H1 (cell line): ENCODE measurements around the gene HES2. TPM values are rescaled to one million over a fixed set of nuclear protein-coding genes. Genes with fewer than 3 reads are reported as not detected.

Experiments
- polyA plus RNA-seq, 7 experiments: library from polyadenylated mRNA; depleted of rRNA in 3 of 7; stranded (reverse) in 5 of 7; unstranded in 2 of 7; fragments of >200 nt in 5 of 7; fragments of 200-250 nt in 2 of 7; gene quantifications; 1 replicate in 5 of 7; 2 replicates in 1 of 7; 4 replicates in 1 of 7; pipeline versions ENCODE4 v1.2.1 to v1.2.3, GENCODE V29; 2011 to 2013; ENCODE audit warnings: missing spikeins in 2 of 7, mixed read lengths in 2 of 7
- total RNA-seq: library from RNA; stranded (reverse); fragmentation: NEBNext Ultra II Directional; extraction: Animal tissue kit (Norgen Biotek cat#: 25700); gene quantifications from 2 replicates; pipeline ENCODE4 v1.2.1, GENCODE V29; 2021
- TF ChIP-seq, protein P1 (sequence below), 3 experiments: IDR thresholded peaks; 1 replicate in 2 of 3; 2 replicates in 1 of 3; pipeline versions ENCODE4 v1.5.1 to v1.6.1; 2011; ENCODE audit warnings: low read length in 3 of 3, mild to moderate bottlenecking in 3 of 3, inconsistent platforms in 2 of 3, low read depth in 1 of 3, moderate library complexity in 1 of 3; ENCODE audit not compliant: insufficient read depth in 1 of 3; ENCODE audit errors: control extremely low read depth in 1 of 3
- TF ChIP-seq, protein P2 (sequence below): IDR thresholded peaks from 2 replicates; pipeline ENCODE4 v1.6.1; 2012; ENCODE audit warnings: inconsistent platforms

HES2 gene
- total and polyA plus RNA-seq, 2 of the 8 experiments (the other 6 are each of a cell fraction or from before 2014, with no cell fraction given) = 0.15 to 0.53 TPM

DNA sequence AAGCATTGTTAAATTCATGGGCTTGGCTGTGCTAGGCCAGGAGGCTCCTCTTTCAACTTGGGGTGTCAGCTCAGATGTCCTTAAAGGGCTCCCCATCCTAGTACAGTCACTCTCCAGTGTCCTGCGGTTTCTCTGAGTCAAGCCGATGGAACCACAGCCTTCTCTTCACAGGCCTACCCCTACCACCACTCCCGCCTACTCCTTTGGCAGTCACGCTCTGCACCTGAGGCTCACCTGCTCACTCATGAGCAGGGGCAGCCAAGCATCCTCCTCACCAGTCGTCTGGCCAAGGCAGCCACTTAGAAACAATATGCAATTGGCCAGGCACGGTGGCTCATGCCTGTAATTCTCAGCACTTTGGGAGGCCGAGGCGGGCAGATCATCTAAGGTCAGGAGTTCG is 29.7 kb downstream of the HES2 start (continued):
- TF ChIP-seq, protein P1, sequence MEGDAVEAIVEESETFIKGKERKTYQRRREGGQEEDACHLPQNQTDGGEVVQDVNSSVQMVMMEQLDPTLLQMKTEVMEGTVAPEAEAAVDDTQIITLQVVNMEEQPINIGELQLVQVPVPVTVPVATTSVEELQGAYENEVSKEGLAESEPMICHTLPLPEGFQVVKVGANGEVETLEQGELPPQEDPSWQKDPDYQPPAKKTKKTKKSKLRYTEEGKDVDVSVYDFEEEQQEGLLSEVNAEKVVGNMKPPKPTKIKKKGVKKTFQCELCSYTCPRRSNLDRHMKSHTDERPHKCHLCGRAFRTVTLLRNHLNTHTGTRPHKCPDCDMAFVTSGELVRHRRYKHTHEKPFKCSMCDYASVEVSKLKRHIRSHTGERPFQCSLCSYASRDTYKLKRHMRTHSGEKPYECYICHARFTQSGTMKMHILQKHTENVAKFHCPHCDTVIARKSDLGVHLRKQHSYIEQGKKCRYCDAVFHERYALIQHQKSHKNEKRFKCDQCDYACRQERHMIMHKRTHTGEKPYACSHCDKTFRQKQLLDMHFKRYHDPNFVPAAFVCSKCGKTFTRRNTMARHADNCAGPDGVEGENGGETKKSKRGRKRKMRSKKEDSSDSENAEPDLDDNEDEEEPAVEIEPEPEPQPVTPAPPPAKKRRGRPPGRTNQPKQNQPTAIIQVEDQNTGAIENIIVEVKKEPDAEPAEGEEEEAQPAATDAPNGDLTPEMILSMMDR (IDR thresholded peaks at IDR 0.05; ENCODE audit: control extremely low read depth in 1 of 3, insufficient read depth in 1 of 3, low read depth in 1 of 3, low read length in 3 of 3) = no peak
- TF ChIP-seq, protein P2, sequence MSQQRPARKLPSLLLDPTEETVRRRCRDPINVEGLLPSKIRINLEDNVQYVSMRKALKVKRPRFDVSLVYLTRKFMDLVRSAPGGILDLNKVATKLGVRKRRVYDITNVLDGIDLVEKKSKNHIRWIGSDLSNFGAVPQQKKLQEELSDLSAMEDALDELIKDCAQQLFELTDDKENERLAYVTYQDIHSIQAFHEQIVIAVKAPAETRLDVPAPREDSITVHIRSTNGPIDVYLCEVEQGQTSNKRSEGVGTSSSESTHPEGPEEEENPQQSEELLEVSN = no peak
